Central memory CD8-positive, alpha-beta T cell (primary cell): Measurements from ENCODE around the gene TMEM175.

Experiments
- ATAC-seq: fragments of 150-1000 bp; cut with Tn5 transposase; replicated peaks from 2 replicates; pipeline ENCODE4 v1.10.0; 2022; ENCODE audit warnings: mild to moderate bottlenecking, moderate FRiP score, moderate number of reproducible peaks; ENCODE audit not compliant: poor library complexity, severe bottlenecking; ENCODE audit errors: extremely low read depth
- DNase-seq, 2 donors: peaks; one replicate each; pipeline ENCODE4 v3.0.0; 2021; ENCODE audit warnings: low spot score in 2 of 2
- H3K27ac Mint-ChIP-seq: one replicate; pipeline ENCODE4 v1.8.0; 2022; ENCODE audit warnings: low read depth, mild to moderate bottlenecking, moderate library complexity, mixed read lengths
- H3K27me3 Mint-ChIP-seq: one replicate; pipeline ENCODE4 v1.8.0; 2022; ENCODE audit warnings: mixed read lengths
- H3K36me3 Mint-ChIP-seq: one replicate; pipeline ENCODE4 v1.8.0; 2022; ENCODE audit warnings: mild to moderate bottlenecking, moderate library complexity, mixed read lengths; ENCODE audit not compliant: insufficient read depth
- H3K4me1 Mint-ChIP-seq: one replicate; pipeline ENCODE4 v1.8.0; 2022; ENCODE audit warnings: mixed read lengths
- H3K4me3 Mint-ChIP-seq: one replicate; pipeline ENCODE4 v1.8.0; 2022; ENCODE audit warnings: mild to moderate bottlenecking, moderate library complexity, mixed read lengths
- H3K9me3 Mint-ChIP-seq: one replicate; pipeline ENCODE4 v1.8.0; 2022; ENCODE audit warnings: mixed read lengths

Gene TMEM175

GRCh38 chr4:982814-983213 is 50.6 kb downstream of the TMEM175 start:
- DNase-seq (no peak), ATAC-seq (no peak)
- peaks cover 22% of the 10 kb centered on the region for H3K4me1 Mint-ChIP-seq
- H3K36me3 Mint-ChIP-seq, result peaks cover 6% of the 10 kb centered on the region
- H3K4me3 Mint-ChIP-seq, result no peak overlapping the region
- no peaks in the 10 kb centered on the region for H3K27me3 Mint-ChIP-seq
- no peaks in the 10 kb centered on the region for H3K9me3 Mint-ChIP-seq
- no peak overlapping the region for H3K27ac Mint-ChIP-seq

DNA sequence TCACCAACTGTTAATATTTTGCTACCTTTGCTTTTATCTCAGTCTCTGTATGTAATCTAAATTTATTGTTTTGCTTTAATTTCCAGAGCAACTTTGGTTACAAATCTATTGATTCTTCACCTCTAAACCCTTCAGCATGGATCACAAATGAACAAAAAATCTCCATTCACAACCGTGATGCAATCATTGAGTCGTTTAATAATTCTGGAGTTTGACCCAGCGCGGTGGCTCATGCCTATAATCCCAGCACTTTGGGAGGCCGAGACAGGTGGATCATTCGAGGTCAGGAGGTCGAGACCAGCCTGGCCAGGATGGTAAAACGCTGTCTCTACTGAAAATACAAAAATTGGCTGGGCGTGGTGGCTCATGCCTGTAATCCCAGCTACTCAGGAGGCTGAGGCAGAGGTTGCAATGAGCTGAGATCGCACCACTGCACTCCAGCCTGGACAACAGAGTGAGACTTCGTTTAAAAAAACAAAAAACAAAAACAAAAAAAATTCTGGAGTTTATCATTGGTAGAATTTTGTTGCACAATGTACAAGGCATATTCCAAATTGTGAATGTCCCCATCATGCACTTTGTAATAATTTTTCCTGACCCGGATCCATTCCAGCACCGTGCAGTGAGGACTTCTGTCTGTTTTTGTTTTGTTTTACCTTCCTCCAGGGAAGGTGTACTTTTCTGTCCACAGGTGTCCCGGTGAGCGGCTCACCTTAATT is 52.2 kb downstream of the TMEM175 start:
- DNase-seq (no peak), ATAC-seq (no peak)
- Mint-ChIP-seq H3K4me1 (peaks cover 22% of the 10 kb centered on the region), H3K4me3 (peak overlapping the region; percentile 37), H3K36me3 (peaks cover 6% of the 10 kb centered on the region), H3K27ac (no peak overlapping the region), H3K27me3 (no peaks in the 10 kb centered on the region), H3K9me3 (no peaks in the 10 kb centered on the region)

GRCh38 chr4:985123-985830 is 53.0 kb downstream of the TMEM175 start:
- Mint-ChIP-seq H3K36me3 (peaks cover 6% of the 10 kb centered on the region), H3K9me3 (no peaks in the 10 kb centered on the region), H3K27me3 (no peaks in the 10 kb centered on the region), H3K4me1 (peaks cover 16% of the 10 kb centered on the region), H3K4me3 (peak overlapping the region; percentile 37), H3K27ac (peak overlapping the region; percentile 35)
- no peak for DNase-seq
- ATAC-seq, result no peak

DNA sequence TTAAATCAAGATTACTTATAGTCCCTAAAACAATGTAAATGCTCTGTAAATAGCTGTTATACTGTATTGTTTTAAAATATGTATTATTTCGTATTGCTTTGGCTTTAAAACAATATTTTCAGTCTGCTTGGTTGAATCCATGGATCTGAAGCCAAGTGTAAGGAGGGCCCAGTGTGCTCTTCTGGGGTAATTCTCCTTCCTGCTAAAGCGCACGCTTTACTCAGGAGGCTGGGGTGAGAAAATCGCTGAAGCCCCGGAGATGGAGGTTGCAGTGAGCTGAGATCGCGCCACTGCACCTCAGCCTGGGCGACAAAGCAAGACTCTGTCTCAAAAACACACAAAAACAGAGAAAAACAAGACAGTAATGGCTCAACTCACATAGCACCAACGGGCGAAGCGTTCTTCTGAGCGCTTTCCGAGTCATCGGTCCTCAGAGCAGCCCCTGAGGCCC is 54.2 kb downstream of the TMEM175 start:
- ATAC-seq, result peak; percentile 43
- no peaks in the 10 kb centered on the region for H3K27me3 Mint-ChIP-seq
- H3K27ac Mint-ChIP-seq, result peak overlapping the region; percentile 86
- DNase-seq, result no peak
- peaks cover 16% of the 10 kb centered on the region for H3K4me1 Mint-ChIP-seq
- H3K36me3 Mint-ChIP-seq, result peaks cover 3% of the 10 kb centered on the region
- H3K9me3 Mint-ChIP-seq, result no peaks in the 10 kb centered on the region
- peak overlapping the region; percentile 88 for H3K4me3 Mint-ChIP-seq

GRCh38 chr4:986879-987623 is 54.8 kb downstream of the TMEM175 start, which contains the start of gene IDUA:
Gene IDUA (plus strand): TSS chr4:987044. CDS start chr4:987085, 41 bp downstream.
- Mint-ChIP-seq H3K4me1 (peaks cover 16% of the 10 kb centered on the region), H3K36me3 (peaks cover 3% of the 10 kb centered on the region), H3K9me3 (no peaks in the 10 kb centered on the region), H3K27ac (peak within 1 kb of the TSS; percentile 86), H3K27me3 (no peaks in the 10 kb centered on the region), H3K4me3 (peak within 1 kb of the TSS; percentile 88)
- ATAC-seq, result peak; percentile 88
- DNase-seq, result peak; percentile 71 to 78

GRCh38 chr4:987624-988513 is 55.6 kb downstream of the TMEM175 start:
- Mint-ChIP-seq H3K27me3 (no peaks in the 10 kb centered on the region), H3K27ac (no peak overlapping the region), H3K4me1 (peaks cover 13% of the 10 kb centered on the region), H3K9me3 (no peaks in the 10 kb centered on the region), H3K4me3 (peak overlapping the region; percentile 88), H3K36me3 (peaks cover 3% of the 10 kb centered on the region)
- ATAC-seq (no peak), DNase-seq (no peak)

DNA sequence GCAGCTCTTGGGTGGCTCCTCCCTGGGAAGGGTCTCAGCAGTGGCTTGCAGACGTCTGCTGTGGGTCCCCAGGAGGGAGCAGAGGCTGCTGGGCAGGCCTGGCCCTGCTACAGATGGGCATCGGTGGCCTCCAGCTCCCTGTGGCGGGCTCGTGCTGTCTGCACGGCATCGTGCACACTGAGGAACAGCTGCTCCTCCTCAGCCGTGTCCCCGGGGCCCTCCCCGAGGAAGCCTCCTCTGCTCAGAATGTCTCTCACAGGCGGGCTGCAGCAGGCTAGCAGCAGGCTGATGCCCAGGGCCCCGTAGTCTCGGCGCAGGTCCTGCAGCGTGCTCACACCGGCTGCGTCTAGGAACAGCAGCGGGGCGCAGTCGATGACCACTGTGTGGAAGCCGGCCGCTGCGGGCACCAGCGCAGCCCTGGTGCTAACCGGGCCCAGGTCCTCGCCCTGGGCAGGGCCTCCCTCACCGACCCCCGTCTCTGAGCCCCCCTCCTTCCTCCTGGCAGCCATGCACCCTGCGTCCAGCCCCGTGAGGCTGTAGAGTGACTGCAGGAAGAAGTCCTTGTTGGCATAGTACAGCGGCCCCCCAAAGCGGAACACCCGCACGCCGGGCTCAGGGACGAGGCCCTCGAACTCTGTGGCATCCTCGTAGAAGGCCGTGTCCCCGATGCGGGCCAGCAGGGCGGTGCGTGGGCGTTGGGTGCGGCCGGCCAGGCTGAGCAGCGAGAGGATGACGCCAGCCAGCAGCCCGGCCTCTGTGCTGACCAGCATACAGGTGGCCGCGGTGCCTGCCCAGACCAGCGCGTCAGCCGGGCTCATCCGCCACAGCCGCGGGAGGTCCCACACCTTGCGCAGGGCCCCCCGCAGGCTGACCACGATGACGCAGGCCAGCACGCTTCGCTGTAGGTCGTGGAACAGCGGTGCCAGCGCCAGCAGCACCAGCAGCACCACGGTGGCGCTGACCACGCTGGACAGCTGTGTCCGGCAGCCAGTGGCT is 56.8 kb downstream of the TMEM175 start:
- Mint-ChIP-seq H3K9me3 (no peaks in the 10 kb centered on the region), H3K4me1 (peaks cover 11% of the 10 kb centered on the region), H3K27me3 (no peaks in the 10 kb centered on the region), H3K36me3 (peaks cover 3% of the 10 kb centered on the region), H3K4me3 (no peak overlapping the region), H3K27ac (no peak overlapping the region)
- DNase-seq (no peak), ATAC-seq (no peak)

GRCh38 chr4:989722-990471 is 57.6 kb downstream of the TMEM175 start:
- Mint-ChIP-seq H3K27me3 (no peaks in the 10 kb centered on the region), H3K4me1 (peaks cover 11% of the 10 kb centered on the region), H3K36me3 (peaks cover 3% of the 10 kb centered on the region), H3K4me3 (no peak overlapping the region), H3K9me3 (no peaks in the 10 kb centered on the region), H3K27ac (no peak overlapping the region)
- DNase-seq (no peak), ATAC-seq (no peak)

DNA sequence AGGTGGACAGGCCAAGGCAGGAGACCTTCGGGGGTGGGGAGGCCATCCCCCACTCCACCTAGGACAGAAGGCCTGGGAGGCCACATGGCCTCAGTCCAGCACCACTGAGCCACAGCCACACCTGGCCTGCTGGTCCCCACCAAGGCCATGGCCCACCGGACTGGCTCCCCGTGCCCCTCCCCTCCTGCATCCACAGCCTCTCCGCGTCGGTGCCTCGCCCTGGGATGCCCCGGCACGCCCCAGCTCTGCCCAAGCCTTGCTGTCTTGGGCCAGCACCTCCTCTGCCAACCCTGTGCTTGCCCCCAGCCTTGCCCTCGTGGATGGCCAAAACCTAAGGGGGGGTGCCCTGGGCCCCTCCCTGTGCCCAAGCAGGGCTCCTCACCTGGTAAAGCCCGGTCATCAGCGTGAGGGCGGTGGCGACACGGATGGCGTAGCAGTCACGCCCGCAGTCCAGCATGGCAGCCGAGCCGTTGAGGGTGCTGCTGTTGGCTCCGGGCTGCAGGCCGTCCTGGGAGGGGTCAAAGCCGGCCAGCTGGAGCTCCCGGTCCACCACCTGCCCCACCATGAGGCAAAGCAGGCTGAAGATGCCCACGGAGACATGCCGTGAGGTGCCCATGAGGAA is 58.6 kb downstream of the TMEM175 start:
- Mint-ChIP-seq H3K4me1 (peaks cover 5% of the 10 kb centered on the region), H3K9me3 (no peaks in the 10 kb centered on the region), H3K27me3 (peaks cover under 1% of the 10 kb centered on the region), H3K4me3 (no peak overlapping the region), H3K36me3 (peaks cover 3% of the 10 kb centered on the region), H3K27ac (no peak overlapping the region)
- DNase-seq, result no peak
- ATAC-seq, result no peak

GRCh38 chr4:991451-992296 is 59.4 kb downstream of the TMEM175 start:
- ATAC-seq (no peak), DNase-seq (no peak)
- no peaks in the 10 kb centered on the region for H3K36me3 Mint-ChIP-seq
- H3K27me3 Mint-ChIP-seq, result peaks cover 8% of the 10 kb centered on the region
- peaks cover under 1% of the 10 kb centered on the region for H3K4me1 Mint-ChIP-seq
- H3K4me3 Mint-ChIP-seq, result no peak overlapping the region
- H3K27ac Mint-ChIP-seq, result no peak overlapping the region
- no peaks in the 10 kb centered on the region for H3K9me3 Mint-ChIP-seq
